ENCODE data around the gene EXOSC10.
"Not testable (repeated sequence)": the region's sequence is repeated elsewhere in the genome, so short reads cannot be mapped to it uniquely, and the experiment has no call there.

EXOSC10 gene

DNA sequence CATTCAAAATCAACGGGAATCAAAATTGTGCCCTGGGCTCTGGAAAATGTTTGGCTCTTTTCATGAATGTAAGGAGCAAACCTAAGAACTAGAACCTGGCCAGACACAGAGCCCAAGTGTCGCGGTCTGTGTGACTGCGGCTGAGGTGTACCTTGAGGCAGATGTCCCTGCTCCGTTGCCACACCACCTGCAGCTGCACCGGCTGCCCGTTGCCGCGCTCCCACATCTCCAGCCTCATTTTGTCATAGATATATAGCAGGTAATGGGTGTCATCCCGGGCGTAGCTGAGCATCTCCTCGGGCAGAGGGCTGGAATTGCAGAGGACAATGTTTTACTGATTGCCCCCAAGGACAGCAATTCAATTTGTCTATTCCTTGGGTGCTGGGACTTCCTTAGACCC, 18.7 kb downstream of the EXOSC10 start:
- H3K4me1 Mint-ChIP-seq (ENCODE audit: low read depth): no peaks in the 10 kb centered on the region
- H3K27ac Mint-ChIP-seq: no peak overlapping the region
- no peak overlapping the region for H3K4me3 Mint-ChIP-seq
- H3K9me3 Mint-ChIP-seq: no peaks in the 10 kb centered on the region
- H3K36me3 Mint-ChIP-seq (ENCODE audit: low read depth): peaks cover 44% of the 10 kb centered on the region
- H3K27me3 Mint-ChIP-seq (ENCODE audit: low read depth): no peaks in the 10 kb centered on the region

DNA sequence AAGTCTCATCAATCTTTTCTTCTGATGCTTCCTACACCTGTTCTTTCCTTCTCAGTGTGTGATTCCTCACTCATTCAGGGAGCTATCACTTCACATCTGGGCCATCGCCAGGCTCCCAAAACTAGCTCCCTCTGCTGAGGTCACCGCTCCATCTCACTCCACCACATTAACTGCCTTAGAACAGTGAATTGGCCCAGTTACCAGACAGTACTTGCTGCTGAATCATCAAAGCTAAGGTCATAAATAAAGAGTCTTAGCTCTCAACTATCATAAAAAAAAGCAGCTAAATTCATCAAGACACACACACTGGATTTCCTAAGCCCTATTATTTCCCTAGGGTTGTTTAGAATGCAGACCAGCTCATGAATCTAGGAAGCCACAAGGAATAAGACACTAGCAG, 21.0 kb downstream of the EXOSC10 start:
- H3K9me3 Mint-ChIP-seq: no peaks in the 10 kb centered on the region
- H3K36me3 Mint-ChIP-seq (ENCODE audit: low read depth): peaks cover 46% of the 10 kb centered on the region
- H3K4me1 Mint-ChIP-seq (ENCODE audit: low read depth): no peaks in the 10 kb centered on the region
- no peaks in the 10 kb centered on the region for H3K27me3 Mint-ChIP-seq (ENCODE audit: low read depth)
- H3K4me3 Mint-ChIP-seq: no peak overlapping the region
- no peak overlapping the region for H3K27ac Mint-ChIP-seq

DNA sequence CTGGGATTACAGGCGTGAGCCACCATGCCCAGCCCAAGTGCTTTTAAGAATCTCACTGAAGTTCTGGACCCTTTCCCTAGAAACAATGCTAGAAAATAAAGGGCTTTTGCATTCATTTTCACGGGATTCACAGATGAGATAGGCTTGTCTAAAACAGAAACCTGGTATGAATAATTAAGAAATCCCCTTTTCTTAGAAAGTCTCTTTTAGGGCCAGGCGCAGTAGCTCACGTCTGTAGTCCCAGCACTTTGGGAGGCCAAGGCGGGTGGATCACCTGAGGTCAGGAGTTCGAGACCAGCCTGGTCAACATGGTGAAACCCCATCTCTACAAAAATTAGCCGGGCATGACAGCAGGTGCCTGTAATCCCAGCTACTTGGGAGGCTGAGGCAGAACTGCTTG, 26.3 kb downstream of the EXOSC10 start:
- not testable (repeated sequence) for H3K4me3 Mint-ChIP-seq; H3K4me1 Mint-ChIP-seq (ENCODE audit: low read depth); H3K27ac Mint-ChIP-seq; H3K9me3 Mint-ChIP-seq; H3K27me3 Mint-ChIP-seq (ENCODE audit: low read depth)
- H3K36me3 Mint-ChIP-seq (ENCODE audit: low read depth): peaks cover 56% of the 10 kb centered on the region

DNA sequence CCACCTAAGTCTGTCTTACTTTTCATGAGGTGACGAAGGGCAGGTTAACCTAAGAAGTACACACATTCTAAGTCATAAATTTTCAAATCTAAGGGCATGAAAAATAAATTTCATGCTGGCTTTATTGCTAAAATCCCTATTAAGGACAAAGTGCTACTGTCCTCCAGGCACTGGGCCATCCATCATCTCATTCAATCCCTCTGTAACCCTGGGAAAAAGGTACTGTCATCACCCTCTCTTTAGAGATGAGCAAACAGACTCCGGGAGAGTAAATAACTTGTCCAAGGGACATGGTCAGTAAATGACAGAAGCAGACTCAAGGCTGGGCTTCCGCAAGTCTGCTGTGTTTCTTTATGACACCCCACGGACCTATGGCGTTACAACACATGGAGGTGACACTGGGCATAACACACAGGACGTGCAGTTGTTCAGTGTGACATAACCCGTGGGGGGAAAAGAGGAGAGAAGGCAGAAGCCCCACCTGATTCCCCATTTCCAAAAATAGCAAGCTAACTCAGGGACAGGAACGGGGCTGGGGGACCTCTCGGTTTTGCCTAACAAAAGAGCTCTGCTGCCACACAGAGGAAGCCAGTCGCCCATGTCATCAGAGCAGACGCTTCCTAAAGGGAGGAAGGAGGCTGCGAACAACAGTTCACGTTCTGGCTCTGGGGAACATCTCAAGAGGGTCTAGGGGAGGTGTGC, 27.3 kb downstream of the EXOSC10 start:
- Mint-ChIP-seq H3K27me3 (ENCODE audit: low read depth) (no peaks in the 10 kb centered on the region), H3K4me1 (ENCODE audit: low read depth) (peaks cover 4% of the 10 kb centered on the region), H3K4me3 (no peak overlapping the region), H3K36me3 (ENCODE audit: low read depth) (peaks cover 55% of the 10 kb centered on the region), H3K27ac (no peak overlapping the region), H3K9me3 (no peaks in the 10 kb centered on the region)

DNA sequence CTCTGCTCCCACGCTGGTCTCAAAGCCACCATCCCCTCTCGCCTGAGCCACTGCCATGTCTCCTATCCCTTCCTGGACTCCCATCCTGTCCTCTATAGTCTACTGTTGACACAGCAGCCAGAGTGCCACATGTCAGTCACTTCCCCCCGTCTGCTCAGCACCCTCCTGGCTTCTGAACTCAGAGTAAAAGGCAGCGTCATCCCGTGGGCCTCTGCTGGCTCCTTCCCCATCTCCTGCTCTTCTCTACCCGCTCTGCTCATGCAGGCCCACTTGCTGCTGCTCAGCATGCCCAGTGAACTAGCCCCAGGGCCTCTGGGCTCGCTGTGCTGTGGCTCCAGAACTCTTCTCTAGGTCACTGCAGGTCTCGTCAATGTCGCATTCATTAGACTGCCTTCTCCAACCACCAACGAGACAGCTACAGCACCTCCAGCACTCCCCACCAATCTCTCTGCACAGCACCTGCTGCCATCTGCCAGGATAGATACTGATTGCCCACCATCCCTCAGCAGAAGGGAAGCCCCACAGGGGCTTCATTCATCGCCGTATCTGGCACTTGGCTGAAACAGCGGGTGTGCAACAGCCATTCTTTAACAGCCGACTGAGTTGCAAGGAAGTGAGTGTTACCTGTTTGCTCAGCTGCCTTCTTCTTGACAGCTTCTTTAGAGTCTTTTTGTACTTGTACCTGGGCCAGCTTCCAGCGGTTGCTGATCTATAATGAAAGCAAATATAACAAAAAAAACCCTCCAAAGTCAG, 28.0 kb downstream of the EXOSC10 start:
- Mint-ChIP-seq H3K36me3 (ENCODE audit: low read depth) (peaks cover 55% of the 10 kb centered on the region), H3K4me1 (ENCODE audit: low read depth) (peaks cover 4% of the 10 kb centered on the region), H3K9me3 (no peaks in the 10 kb centered on the region), H3K27me3 (ENCODE audit: low read depth) (no peaks in the 10 kb centered on the region), H3K27ac (no peak overlapping the region), H3K4me3 (no peak overlapping the region)

DNA sequence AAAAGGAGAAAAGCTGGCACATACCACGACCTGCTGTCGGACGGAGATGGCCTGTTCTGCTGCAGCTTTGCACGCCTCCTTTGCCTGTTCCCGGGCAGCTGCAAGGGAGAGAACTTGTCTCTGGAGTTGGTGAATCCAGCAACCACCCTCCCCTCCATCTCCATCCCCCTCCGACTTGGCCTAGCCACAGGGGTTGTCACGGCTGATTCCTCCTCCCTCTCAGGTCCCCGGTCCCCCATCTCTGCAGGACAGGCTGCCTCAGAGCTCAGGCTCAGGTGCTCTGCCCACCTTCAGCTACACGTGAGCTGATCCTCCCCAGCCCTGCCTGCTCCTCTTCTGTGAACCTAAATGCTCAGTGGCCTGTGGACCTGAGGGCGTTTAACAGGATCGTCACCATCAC, 28.8 kb downstream of the EXOSC10 start:
- Mint-ChIP-seq H3K4me3 (no peak overlapping the region), H3K27ac (no peak overlapping the region), H3K9me3 (no peaks in the 10 kb centered on the region), H3K36me3 (ENCODE audit: low read depth) (peaks cover 49% of the 10 kb centered on the region), H3K4me1 (ENCODE audit: low read depth) (peaks cover 4% of the 10 kb centered on the region), H3K27me3 (ENCODE audit: low read depth) (no peaks in the 10 kb centered on the region)

DNA sequence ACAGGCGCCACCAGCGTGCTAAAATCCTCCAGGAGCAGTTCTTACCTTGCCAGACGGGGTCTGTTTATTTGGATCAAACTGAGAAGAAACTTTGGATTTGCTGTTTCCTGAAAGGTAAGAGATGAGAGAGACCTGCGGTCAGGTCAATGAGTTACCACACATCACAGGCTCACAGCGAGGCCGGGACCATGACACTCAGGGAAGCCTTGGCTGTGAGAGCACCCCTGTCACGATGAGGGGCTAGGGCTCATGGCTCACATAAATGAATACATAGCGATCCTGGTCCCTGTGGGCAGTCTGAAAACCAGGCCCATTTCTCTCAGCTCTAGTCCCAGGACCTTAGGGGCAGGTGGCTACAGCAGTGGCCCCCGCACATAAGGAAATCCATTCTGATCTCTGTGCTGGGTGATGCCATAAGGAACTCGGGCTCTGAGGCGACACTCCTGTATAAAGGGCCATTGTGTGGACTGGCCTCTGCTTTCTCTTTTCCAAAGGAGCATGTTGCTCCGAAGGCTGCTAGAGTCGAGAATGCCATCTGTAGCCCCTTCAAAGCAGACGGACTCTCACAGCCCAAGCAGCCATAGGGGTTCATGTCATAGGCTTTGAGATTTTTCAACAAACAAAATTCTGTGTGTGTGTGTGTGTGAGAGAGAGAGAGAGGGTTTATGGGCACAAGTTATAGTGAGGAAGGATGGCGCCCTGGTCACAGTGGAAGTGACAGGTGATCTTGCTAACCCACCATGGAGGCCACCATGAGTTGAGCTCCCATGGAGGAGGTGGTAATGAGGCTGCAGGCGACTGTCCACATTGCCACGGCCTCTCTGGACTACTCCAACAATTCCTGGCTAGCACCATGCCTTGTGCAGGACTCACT, 30.8 kb downstream of the EXOSC10 start:
- no peak overlapping the region for H3K27ac Mint-ChIP-seq
- H3K4me3 Mint-ChIP-seq: no peak overlapping the region
- peaks cover 4% of the 10 kb centered on the region for H3K4me1 Mint-ChIP-seq (ENCODE audit: low read depth)
- peaks cover 53% of the 10 kb centered on the region for H3K36me3 Mint-ChIP-seq (ENCODE audit: low read depth)
- H3K9me3 Mint-ChIP-seq: no peaks in the 10 kb centered on the region
- H3K27me3 Mint-ChIP-seq (ENCODE audit: low read depth): no peaks in the 10 kb centered on the region

DNA sequence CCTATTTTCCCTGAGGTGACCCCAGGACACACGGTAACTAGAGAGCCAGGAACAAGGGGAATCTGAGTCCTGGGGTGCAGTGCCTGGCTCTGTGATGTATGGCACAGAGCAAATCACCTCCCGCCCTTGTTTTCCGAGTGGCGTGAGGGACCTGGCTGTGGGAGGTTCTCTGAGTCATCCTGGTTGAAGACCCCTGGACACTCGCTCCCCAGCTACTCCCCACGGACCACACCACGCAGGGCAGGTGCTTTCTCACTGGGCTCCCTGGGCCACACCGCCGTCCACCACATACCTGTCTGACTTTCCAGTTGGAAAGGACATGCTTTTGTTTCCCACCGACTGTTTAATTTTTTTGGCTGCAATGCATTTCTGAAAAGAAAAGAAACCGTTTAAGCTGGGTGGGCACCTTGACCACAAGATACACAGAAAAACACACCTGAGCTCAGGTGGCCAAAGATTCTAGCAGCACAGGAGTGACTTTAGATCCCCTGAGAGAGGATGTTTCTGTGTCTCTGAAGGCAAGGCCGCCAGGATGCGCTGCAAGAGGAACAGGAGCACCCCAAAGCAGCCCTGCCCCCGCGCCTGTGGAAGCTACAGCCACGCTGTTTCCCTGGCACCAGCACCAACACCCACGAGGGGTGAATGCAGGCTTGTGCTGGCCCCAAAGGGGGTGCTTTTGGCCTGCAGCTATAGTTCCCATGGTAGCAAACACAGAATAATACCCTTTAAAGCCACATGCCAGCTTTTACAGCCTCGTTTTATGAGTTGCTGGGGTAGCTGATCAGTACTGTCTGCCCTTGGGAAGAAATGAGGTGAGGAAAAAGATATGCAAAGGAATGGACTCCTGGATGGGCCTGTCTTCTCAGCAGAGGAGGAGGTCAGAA, 31.7 kb downstream of the EXOSC10 start:
- Mint-ChIP-seq H3K36me3 (ENCODE audit: low read depth) (peaks cover 51% of the 10 kb centered on the region), H3K27me3 (ENCODE audit: low read depth) (no peaks in the 10 kb centered on the region), H3K4me3 (no peak overlapping the region), H3K27ac (no peak overlapping the region), H3K9me3 (no peaks in the 10 kb centered on the region), H3K4me1 (ENCODE audit: low read depth) (peaks cover 11% of the 10 kb centered on the region)

DNA sequence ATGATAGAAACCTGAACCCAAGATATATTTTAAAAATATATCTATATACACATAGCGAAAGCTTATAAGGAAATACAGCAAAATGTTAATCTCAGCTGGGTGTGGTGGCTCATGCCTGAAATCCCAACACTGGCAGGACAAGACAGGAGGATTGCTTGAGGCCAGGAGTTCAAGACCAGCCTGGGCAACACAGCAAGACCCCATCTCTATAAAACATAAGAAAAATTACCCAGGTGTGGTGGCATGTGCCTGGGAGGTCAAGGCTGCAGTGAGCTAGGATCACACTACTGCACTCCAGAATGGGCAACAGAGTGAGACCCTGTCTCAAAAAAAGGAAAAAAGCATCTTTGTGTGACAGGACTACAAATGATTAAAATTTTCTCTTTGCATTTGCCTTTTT, 33.9 kb downstream of the EXOSC10 start:
- H3K9me3 Mint-ChIP-seq: no peaks in the 10 kb centered on the region
- H3K4me3 Mint-ChIP-seq: no peak overlapping the region
- no peak overlapping the region for H3K27ac Mint-ChIP-seq
- peaks cover 22% of the 10 kb centered on the region for H3K4me1 Mint-ChIP-seq (ENCODE audit: low read depth)
- H3K27me3 Mint-ChIP-seq (ENCODE audit: low read depth): no peaks in the 10 kb centered on the region
- H3K36me3 Mint-ChIP-seq (ENCODE audit: low read depth): peaks cover 40% of the 10 kb centered on the region

DNA sequence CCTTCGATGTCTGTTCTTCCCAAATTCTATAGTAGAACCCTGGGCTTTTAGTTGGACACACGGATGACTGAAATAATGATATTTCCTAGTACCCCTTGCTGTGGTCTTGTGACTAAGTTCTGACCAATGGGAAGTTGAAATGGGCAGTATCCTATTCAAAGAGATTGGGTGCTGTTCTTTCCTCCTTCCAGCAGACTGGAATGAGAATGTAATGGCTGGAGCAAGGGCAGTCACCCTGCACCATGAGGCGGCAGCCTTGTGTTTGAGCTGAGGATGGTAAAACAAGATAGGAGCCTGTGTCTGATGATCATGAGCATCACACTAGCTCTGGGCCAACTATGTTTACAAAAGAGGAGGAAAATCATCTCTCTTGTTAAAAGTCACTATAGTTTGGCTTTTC, 34.7 kb downstream of the EXOSC10 start:
- no peaks in the 10 kb centered on the region for H3K27me3 Mint-ChIP-seq (ENCODE audit: low read depth)
- peaks cover 25% of the 10 kb centered on the region for H3K4me1 Mint-ChIP-seq (ENCODE audit: low read depth)
- no peak overlapping the region for H3K4me3 Mint-ChIP-seq
- no peak overlapping the region for H3K27ac Mint-ChIP-seq
- H3K9me3 Mint-ChIP-seq: no peaks in the 10 kb centered on the region
- H3K36me3 Mint-ChIP-seq (ENCODE audit: low read depth): peaks cover 35% of the 10 kb centered on the region

DNA sequence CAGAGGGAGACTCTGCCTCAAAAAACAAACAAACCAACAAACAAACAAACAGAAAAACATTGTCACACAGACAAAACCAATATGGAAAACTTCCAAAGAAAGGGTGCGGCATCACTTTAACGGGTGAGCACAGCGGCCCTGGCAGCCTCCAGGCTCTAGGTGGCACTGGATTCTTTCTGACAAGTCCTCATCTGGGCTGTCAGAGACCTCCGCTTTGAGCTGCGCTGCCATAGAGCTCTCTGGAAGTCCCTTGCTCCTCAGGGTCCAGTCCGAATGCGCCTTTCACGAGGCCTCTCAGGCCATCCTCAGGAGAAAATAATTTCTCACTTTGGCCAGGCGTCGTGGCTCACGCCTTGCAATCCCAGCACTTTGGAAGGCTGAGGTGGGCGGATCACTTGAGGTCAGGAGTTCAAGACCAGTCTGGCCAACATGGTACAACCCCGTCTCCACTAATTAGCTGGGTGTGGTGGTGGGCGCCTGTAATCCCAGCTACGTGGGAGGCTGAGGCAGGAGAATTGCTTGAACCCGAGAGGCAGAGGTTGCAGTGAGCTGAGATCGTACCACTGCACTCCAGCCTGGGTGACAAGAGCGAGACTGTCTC, 35.6 kb downstream of the EXOSC10 start:
- H3K27me3 Mint-ChIP-seq (ENCODE audit: low read depth); H3K4me3 Mint-ChIP-seq; H3K9me3 Mint-ChIP-seq; H3K27ac Mint-ChIP-seq: not testable (repeated sequence)
- Mint-ChIP-seq H3K36me3 (ENCODE audit: low read depth) (peaks cover 28% of the 10 kb centered on the region), H3K4me1 (ENCODE audit: low read depth) (peaks cover 28% of the 10 kb centered on the region)

DNA sequence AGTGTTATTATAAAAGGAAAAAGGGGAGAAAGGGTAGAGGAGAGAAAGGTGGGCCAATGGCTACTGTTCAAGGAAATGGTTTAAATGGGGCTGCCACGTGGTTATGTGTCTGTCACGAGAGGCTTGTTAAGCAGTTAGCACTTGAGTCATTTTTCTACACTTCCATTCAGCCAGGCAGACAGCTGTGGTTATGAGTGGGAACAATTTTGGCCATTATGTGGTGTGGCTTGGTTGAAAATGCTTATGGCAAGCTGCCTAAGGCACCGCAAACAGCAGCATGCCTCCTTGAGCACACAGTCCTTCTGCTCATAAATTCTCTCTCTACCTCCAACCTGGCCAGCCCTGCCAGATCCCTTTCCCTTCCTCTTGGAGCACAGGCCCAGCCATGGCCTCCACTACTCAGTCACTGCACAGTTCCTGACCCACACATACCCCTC, 36.7 kb downstream of the EXOSC10 start:
- Mint-ChIP-seq H3K9me3 (no peaks in the 10 kb centered on the region), H3K4me3 (peak overlapping the region; percentile 36), H3K36me3 (ENCODE audit: low read depth) (peaks cover 22% of the 10 kb centered on the region), H3K4me1 (ENCODE audit: low read depth) (peaks cover 31% of the 10 kb centered on the region), H3K27me3 (ENCODE audit: low read depth) (no peaks in the 10 kb centered on the region), H3K27ac (peak overlapping the region; percentile 23)

DNA sequence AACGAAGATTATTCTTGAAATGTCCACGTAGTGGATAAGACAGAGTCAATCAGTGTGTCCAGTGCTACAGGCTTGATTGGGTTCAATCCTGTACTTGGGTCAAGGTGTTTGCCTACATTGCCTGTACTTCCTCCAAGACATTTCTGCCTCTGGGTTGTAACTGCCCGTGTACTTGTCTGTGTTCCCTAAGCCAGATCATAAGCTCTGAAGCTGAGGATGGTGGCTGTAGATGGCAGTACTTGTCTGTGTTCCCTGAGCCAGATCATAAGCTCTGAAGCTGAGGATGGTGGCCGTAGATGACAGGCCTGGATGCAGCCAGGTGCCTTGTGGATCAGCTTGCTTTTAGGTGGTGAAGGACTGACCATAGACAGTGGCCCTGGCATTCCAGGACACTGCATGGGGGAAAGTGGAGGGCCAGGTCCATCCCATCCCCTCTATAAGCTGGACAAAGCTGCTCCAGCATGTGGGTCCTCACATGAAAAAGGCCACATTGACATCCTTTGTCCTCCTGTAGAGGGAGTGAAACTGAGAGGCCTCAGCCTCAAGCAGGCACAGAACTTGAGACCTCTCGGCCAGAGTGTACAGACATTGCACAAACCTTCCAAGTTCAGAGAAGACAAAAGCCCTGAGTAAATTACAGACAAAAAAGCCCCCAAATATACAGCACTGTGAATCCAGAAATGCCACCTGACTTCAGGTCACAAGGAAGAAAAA, 37.9 kb downstream of the EXOSC10 start:
- Mint-ChIP-seq H3K27me3 (ENCODE audit: low read depth) (no peaks in the 10 kb centered on the region), H3K4me3 (no peak overlapping the region), H3K27ac (no peak overlapping the region), H3K36me3 (ENCODE audit: low read depth) (peaks cover 25% of the 10 kb centered on the region), H3K9me3 (no peaks in the 10 kb centered on the region), H3K4me1 (ENCODE audit: low read depth) (peaks cover 31% of the 10 kb centered on the region)
